ENCODE data around the gene ADAM23.

ADAM23 gene

GRCh38 chr2:206548383-206548782 lies 105.1 kb downstream of the ADAM23 start:
- DNase-seq (ENCODE audit: low read depth) = no peak

GRCh38 chr2:206555721-206556120 lies 112.4 kb downstream of the ADAM23 start:
- DNase-seq (ENCODE audit: low read depth) = no peak
- in situ Hi-C loops (cut with HindIII; ENCODE audit: low sequenced_read_pairs) = no loop called here
- H3K4me3 ChIP-seq (ENCODE audit: low read depth, low read length) = no peak overlapping the region
- no peak for TF ChIP-seq CTCF (IDR thresholded peaks at IDR 0.05; ENCODE audit: low read depth, low read length, missing control alignments)

More at GRCh38 chr2:206548383-206548782, 105.1 kb downstream of the ADAM23 start:
- no peak for TF ChIP-seq CTCF (IDR thresholded peaks at IDR 0.05; ENCODE audit: low read depth, low read length, missing control alignments)
- no peak overlapping the region for H3K4me3 ChIP-seq (ENCODE audit: low read depth, low read length)
- in situ Hi-C loops (cut with HindIII; ENCODE audit: low sequenced_read_pairs) = no loop called here

GRCh38 chr2:206556357-206556949 lies 113.1 kb downstream of the ADAM23 start:
- in situ Hi-C loops (cut with HindIII; ENCODE audit: low sequenced_read_pairs) = no loop called here
- peak; percentile 35 for DNase-seq (ENCODE audit: low read depth)
- H3K4me3 ChIP-seq (ENCODE audit: low read depth, low read length) = no peak overlapping the region
- peak; percentile 53 for TF ChIP-seq CTCF (IDR thresholded peaks at IDR 0.05; ENCODE audit: low read depth, low read length, missing control alignments)

- DNase-seq (ENCODE audit: low read depth) = no peak
- no peak for TF ChIP-seq CTCF (IDR thresholded peaks at IDR 0.05; ENCODE audit: low read depth, low read length, missing control alignments)
- in situ Hi-C loops (cut with HindIII; ENCODE audit: low sequenced_read_pairs) = no loop called here
- no peak overlapping the region for H3K4me3 ChIP-seq (ENCODE audit: low read depth, low read length)
Observed at GRCh38 chr2:206557321-206557720, 114.0 kb downstream of the ADAM23 start.

- no peak for DNase-seq (ENCODE audit: low read depth)
- in situ Hi-C loops (cut with HindIII; ENCODE audit: low sequenced_read_pairs) = no loop called here
- no peak overlapping the region for H3K4me3 ChIP-seq (ENCODE audit: low read depth, low read length)
- TF ChIP-seq CTCF (IDR thresholded peaks at IDR 0.05; ENCODE audit: low read depth, low read length, missing control alignments) = no peak
Observed at GRCh38 chr2:206558492-206558891, 115.2 kb downstream of the ADAM23 start.

- DNase-seq (ENCODE audit: low read depth) = no peak
- in situ Hi-C loops (cut with HindIII; ENCODE audit: low sequenced_read_pairs) = no loop called here
- TF ChIP-seq CTCF (IDR thresholded peaks at IDR 0.05; ENCODE audit: low read depth, low read length, missing control alignments) = no peak
- H3K4me3 ChIP-seq (ENCODE audit: low read depth, low read length) = no peak overlapping the region
Observed at GRCh38 chr2:206561962-206562361, 118.6 kb downstream of the ADAM23 start.

All from astrocyte of the cerebellum (primary cell).